ACC112 (cell line): ENCODE data around the gene ATP13A2.
A peak's percentile ranks its signal among the peaks of the same experiment; 100 is the strongest.
"Not testable (repeated sequence)": the region's sequence is repeated elsewhere in the genome, so short reads cannot be mapped to it uniquely, and the experiment has no call there.

ENCODE experiments used
- H2AFZ ChIP-seq: fragments of 200-600 bp; sonication (generic); one replicate; pipeline ENCODE4 v1.6.0; 2017; ENCODE audit warnings: antibody characterized with exemption, low read length; ENCODE audit not compliant: unreplicated experiment
- H3K27ac ChIP-seq: fragments of 200-600 bp; sonication (generic); 2 replicates; pipeline ENCODE4 v1.5.1; 2014; ENCODE audit warnings: low read depth, mild to moderate bottlenecking, antibody characterized with exemption, low read length, moderate library complexity
- H3K27me3 ChIP-seq: fragments of 200-600 bp; sonication (generic); 2 replicates; pipeline ENCODE4 v1.6.1; 2014; ENCODE audit warnings: mild to moderate bottlenecking, antibody characterized with exemption, low read length, moderate library complexity, mixed read lengths; ENCODE audit not compliant: insufficient read depth
- H3K36me3 ChIP-seq: fragments of 200-600 bp; sonication (generic); 2 replicates; pipeline ENCODE4 v1.6.1; 2016; ENCODE audit warnings: mild to moderate bottlenecking, antibody characterized with exemption, low read length, moderate library complexity, mixed read lengths; ENCODE audit not compliant: insufficient read depth
- H3K4me1 ChIP-seq: fragments of 200-600 bp; sonication (generic); one replicate; pipeline ENCODE4 v1.6.1; 2016; ENCODE audit warnings: low read length, mixed read lengths; ENCODE audit not compliant: insufficient read depth, unreplicated experiment, control insufficient read depth
- H3K4me3 ChIP-seq: fragments of 200-600 bp; sonication (generic); 2 replicates; pipeline ENCODE4 v1.5.1; 2014; ENCODE audit warnings: mild to moderate bottlenecking, low read depth, low read length
- H3K79me2 ChIP-seq: fragments of 200-600 bp; sonication (generic); one replicate; pipeline ENCODE4 v1.6.0; 2016; ENCODE audit warnings: low read length; ENCODE audit not compliant: control insufficient read depth, unreplicated experiment, insufficient read depth

Gene ATP13A2

DNA sequence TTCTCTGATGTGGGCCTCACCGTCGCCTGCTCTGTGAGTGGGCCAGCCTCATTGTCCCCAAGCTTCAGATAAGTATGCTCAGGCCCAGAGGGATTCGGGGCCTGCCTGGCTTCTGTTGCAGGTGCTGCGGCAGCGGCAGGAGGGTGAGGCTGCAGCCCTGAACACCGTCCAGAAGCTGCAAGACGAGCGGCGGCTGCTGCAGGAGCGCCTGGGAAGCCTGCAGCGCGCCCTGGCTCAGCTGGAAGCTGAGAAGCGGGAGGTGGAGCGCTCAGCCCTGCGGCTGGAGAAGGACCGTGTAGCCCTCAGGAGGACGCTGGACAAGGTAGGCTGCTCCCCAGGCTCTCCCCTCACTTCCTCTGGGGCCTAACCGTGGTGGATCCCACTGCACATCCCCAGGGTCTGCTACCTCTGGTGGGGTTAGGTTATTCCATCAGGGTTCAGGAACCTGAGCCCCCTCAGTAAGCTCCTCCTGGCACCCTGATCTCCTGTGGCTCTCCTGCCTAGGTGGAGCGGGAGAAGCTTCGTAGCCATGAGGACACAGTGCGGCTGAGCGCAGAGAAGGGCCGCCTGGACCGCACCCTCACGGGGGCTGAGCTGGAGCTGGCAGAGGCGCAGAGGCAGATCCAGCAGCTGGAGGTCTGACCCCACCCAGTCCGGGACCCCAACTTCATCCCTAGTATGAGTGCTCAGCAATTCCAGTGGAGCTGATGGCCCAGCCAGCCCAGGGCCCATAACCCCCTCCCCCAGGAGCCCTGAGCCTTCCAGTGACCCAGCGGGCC lies 41.4 kb downstream of the ATP13A2 start:
- no peaks in the 10 kb centered on the region for H3K27me3 ChIP-seq
- no peak overlapping the region for H3K4me3 ChIP-seq
- H3K79me2 ChIP-seq, result no peaks in the 10 kb centered on the region
- H3K27ac ChIP-seq, result no peak overlapping the region
- no peaks in the 10 kb centered on the region for H3K36me3 ChIP-seq
- H3K4me1 ChIP-seq, result peaks cover 8% of the 10 kb centered on the region
- H2AFZ ChIP-seq, result no peak overlapping the region

DNA sequence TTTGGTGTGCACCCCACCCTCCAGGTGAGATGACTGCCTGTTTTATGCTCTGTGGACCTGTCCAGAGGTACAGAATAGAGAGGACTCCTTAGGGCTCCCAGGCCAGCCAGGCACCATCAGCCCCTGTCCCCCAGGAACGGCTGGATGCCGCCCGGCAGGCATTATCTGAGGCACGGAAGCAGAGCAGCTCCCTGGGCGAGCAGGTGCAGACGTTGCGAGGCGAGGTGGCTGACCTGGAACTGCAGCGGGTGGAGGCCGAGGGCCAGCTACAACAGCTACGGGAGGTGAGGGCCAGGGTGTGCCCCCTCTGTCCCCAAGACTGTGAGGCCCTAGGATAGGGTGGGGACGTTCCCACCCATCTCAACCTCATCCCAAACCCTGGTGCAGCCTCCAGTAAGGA lies 42.1 kb downstream of the ATP13A2 start:
- Histone ChIP-seq H2AFZ (no peak overlapping the region), H3K4me3 (no peak overlapping the region), H3K27me3 (no peaks in the 10 kb centered on the region), H3K79me2 (no peaks in the 10 kb centered on the region), H3K36me3 (no peaks in the 10 kb centered on the region), H3K27ac (no peak overlapping the region), H3K4me1 (peaks cover 8% of the 10 kb centered on the region)

DNA sequence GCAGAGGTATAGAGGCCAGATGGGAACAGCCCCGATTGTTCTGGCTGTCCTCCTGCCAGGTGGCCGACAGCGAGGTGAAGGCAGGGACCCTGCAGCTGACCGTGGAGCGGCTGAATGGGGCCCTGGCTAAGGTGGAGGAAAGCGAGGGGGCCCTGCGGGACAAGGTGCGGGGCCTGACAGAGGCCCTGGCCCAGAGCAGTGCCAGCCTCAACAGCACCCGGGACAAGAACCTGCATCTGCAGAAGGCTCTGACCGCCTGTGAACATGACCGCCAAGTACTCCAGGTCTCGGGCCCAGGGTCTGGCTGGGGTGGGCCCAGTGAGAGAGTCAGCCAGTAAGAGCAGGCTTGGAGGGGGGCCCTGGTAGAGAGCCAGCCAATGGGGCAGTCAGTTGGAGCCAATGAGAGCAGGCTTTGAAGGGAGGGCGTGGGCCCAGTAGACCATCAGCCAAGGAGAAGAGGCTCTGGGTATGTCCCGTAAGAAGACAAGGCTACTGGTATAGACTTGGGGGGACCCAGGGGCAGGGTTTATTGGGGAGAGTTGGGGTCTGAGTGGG lies 42.6 kb downstream of the ATP13A2 start:
- Histone ChIP-seq H3K4me1 (peaks cover 8% of the 10 kb centered on the region), H3K4me3 (no peak overlapping the region), H3K79me2 (no peaks in the 10 kb centered on the region), H3K27ac (no peak overlapping the region), H2AFZ (no peak overlapping the region), H3K27me3 (no peaks in the 10 kb centered on the region), H3K36me3 (no peaks in the 10 kb centered on the region)

- Histone ChIP-seq H2AFZ (no peak overlapping the region), H3K4me1 (peaks cover 8% of the 10 kb centered on the region), H3K27me3 (no peaks in the 10 kb centered on the region), H3K79me2 (no peaks in the 10 kb centered on the region), H3K4me3 (no peak overlapping the region), H3K27ac (no peak overlapping the region), H3K36me3 (no peaks in the 10 kb centered on the region)
Measured at GRCh38 chr1:16968372-16968771, 43.4 kb downstream of the ATP13A2 start.

DNA sequence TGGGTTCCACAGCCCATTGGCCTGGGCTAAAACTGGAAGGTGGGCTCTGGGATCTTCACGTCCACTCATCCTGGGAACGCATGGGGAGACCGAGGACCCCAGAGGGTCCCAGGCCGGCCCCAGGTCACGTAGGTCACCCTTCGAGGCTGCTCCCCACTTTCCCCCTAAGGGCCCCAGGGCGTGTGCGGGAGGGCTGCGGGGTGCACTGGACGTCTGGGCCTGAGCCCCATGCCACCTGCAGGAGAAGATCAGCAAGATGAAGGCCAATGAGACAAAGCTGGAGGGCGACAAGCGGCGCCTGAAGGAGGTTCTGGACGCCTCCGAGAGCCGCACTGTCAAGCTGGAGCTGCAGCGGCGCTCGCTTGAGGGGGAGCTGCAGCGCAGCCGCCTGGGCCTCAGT lies 43.8 kb downstream of the ATP13A2 start:
- H3K4me1 ChIP-seq, result peaks cover 8% of the 10 kb centered on the region
- no peak overlapping the region for H2AFZ ChIP-seq
- no peaks in the 10 kb centered on the region for H3K79me2 ChIP-seq
- H3K27ac ChIP-seq, result no peak overlapping the region
- H3K4me3 ChIP-seq, result no peak overlapping the region
- no peaks in the 10 kb centered on the region for H3K27me3 ChIP-seq
- no peaks in the 10 kb centered on the region for H3K36me3 ChIP-seq

DNA sequence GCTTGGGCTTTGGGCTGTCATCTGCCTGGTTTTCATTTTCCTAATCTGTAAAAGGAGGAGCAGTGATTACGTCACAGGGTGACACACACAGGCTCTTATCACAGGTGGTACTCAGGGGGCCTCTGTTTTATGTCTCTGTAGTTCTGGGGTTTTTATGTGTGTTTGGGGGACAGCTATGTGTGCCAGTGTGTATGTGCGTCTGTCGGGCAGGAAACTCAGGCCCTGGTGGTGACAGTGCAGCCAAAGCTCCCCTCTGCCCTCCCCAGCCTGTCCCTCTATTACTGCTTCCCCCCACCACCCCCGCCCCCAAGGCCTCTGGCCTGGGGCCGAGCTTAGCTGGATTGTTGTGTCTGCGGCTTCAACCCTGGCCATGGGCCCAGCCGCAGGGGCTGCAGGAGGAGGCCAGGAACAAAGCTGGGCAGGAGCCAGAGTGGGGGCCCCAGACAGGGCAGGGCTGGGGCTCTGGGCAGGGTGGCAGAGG lies 44.6 kb downstream of the ATP13A2 start:
- no peak overlapping the region for H3K27ac ChIP-seq

DNA sequence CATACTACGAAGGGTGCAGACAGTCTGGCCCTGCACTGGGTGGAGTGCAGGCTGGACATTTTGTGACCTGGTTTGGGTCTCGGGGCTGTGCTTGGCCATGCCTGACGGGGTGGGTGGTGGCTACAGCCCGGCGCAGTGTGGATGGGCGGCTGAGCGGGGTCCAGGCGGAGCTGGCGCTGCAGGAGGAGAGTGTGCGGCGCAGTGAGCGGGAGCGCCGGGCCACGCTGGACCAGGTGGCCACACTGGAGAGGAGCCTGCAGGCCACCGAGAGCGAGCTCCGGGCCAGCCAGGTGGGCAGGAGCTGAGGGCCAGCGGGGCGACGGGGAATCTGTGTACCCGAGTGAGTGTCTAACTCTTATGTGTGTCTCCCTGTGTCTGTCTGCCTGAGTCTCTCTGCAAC lies 45.4 kb downstream of the ATP13A2 start:
- H3K79me2 ChIP-seq, result no peaks in the 10 kb centered on the region
- H3K27ac ChIP-seq, result no peak overlapping the region
- H3K36me3 ChIP-seq, result no peaks in the 10 kb centered on the region
- peaks cover 8% of the 10 kb centered on the region for H3K4me1 ChIP-seq
- no peaks in the 10 kb centered on the region for H3K27me3 ChIP-seq
- no peak overlapping the region for H3K4me3 ChIP-seq
- no peak overlapping the region for H2AFZ ChIP-seq

More for the DNA sequence above, 44.6 kb downstream of the ATP13A2 start:
- Histone ChIP-seq H3K4me1 (peaks cover 8% of the 10 kb centered on the region), H3K36me3 (no peaks in the 10 kb centered on the region), H2AFZ (no peak overlapping the region), H3K79me2 (no peaks in the 10 kb centered on the region), H3K4me3 (no peak overlapping the region), H3K27me3 (no peaks in the 10 kb centered on the region)

DNA sequence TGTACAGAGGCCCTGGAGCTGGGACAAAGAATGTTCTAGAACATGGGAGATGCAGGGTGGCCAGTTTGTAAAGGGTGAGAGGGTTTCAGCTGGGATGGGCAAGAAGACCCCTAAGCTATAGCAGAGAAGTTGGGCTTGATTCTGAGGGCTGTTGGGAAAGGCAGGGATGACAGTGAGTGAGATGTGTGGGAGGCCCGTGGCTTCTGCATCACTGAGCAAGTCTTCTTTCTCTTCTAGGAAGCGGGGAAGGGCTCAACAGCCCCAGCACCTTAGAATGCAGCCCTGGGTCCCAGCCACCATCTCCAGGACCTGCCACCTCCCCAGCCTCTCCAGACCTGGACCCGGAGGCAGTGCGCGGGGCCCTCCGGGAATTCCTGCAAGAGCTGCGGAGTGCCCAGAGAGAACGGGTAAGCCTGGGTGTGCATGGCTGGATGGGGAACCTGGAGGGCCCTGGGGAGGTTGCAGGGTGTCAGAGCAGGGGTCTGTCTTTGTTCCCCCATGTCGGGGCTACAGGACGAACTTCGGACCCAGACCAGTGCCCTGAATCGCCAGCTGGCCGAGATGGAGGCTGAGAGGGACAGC lies 46.2 kb downstream of the ATP13A2 start:
- peaks cover 8% of the 10 kb centered on the region for H3K4me1 ChIP-seq
- no peak overlapping the region for H3K27ac ChIP-seq
- no peak overlapping the region for H2AFZ ChIP-seq
- H3K79me2 ChIP-seq, result no peaks in the 10 kb centered on the region
- no peaks in the 10 kb centered on the region for H3K36me3 ChIP-seq
- H3K27me3 ChIP-seq, result no peaks in the 10 kb centered on the region
- H3K4me3 ChIP-seq, result no peak overlapping the region

GRCh38 chr1:16964169-16964568 lies 47.6 kb downstream of the ATP13A2 start:
- H3K27ac ChIP-seq, H3K4me1 ChIP-seq, H2AFZ ChIP-seq, H3K36me3 ChIP-seq, H3K79me2 ChIP-seq, H3K4me3 ChIP-seq, H3K27me3 ChIP-seq: not testable (repeated sequence)

DNA sequence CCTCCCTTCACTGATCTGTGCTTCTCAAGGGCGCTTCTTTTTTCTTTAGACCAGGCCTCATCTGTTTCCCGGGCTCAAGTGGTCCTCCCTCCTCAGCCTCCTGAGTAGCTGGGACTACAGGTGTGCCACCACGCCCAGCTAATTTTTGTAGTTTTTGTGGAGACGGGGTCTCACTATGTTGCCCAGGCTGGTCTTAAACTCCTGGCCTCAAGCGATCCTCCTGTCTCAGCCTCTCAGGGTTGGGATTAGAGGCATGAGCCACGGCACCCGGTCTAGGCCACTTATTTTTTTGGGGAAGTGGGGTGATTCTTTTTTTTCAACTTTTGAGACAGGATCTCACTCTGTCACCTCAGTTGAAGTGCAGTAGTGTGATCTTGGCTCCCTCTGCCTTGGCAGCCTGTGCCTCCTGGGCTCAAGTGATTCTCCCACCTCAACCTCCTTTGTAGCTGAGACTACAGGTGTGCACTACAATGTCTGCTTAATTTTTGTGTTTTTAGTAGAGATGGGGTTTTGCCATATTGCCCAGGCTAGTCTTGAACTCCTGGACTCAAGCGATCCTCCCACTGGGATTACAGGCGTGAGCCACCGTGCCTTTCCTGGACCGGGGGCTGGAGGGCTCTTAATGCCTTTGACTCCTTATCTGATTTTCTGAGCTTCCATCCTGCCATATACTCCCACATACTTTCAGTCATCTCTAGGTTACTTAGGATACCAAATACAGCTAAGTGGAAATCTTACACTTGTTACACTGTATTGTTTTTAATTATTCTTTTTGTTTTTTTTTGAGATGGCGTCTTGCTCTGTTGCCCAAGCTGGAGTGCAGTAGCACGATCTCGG lies 50.2 kb downstream of the ATP13A2 start:
- Histone ChIP-seq H3K27ac (no peak overlapping the region), H3K36me3 (no peaks in the 10 kb centered on the region)

More for the DNA sequence above, 50.2 kb downstream of the ATP13A2 start:
- Histone ChIP-seq H3K27me3 (no peaks in the 10 kb centered on the region), H3K79me2 (no peaks in the 10 kb centered on the region), H2AFZ (peak overlapping the region; percentile 33), H3K4me1 (no peaks in the 10 kb centered on the region), H3K4me3 (peak overlapping the region; percentile 64)
